ENCODE data around the gene TPST2. TPM values are rescaled to one million over a fixed set of nuclear protein-coding genes. Genes with fewer than 3 reads are reported as not detected.

The TPST2 gene
- total RNA-seq, 4 donors from 2014 or later = 22.0 to 30.9 (median 28.7) TPM

- WGBS = 57% methylated on average over 1 of the region's 1 CpG
- DNase-seq (ENCODE audit: extremely low spot score) = no peak
- Histone ChIP-seq H3K4me3 (no peak overlapping the region), H3K36me3 (peaks cover 87 to 100% (median 98%) of the 10 kb centered on the region in 4 donors), H3K4me1 (peaks cover 0 to 8% (median 4%) of the 10 kb centered on the region in 4 donors), H3K27ac (replicated peaks in 1 of 4) (no peak overlapping the region), H3K27me3 (no peaks in the 10 kb centered on the region), H3K9me3 (no peaks in the 10 kb centered on the region)
- intact Hi-C loops (cut with DNase I) = no loop called here
- TF ChIP-seq EP300 (IDR thresholded peaks at IDR 0.05) = no peak
- no peak for TF ChIP-seq POLR2AphosphoS5 (IDR thresholded peaks at IDR 0.05)
- TF ChIP-seq CTCF (IDR thresholded peaks at IDR 0.05) = no peak
- TF ChIP-seq POLR2A (IDR thresholded peaks at IDR 0.05; ENCODE audit: low read depth) = no peak
Observed at GRCh38 chr22:26503758-26504157, 86.2 kb downstream of the TPST2 start.

GRCh38 chr22:26502688-26503561, 87.0 kb downstream of the TPST2 start:
- H3K4me1 ChIP-seq = peaks cover 0 to 8% (median 4%) of the 10 kb centered on the region in 4 donors
- H3K36me3 ChIP-seq = peaks cover 87 to 100% (median 98%) of the 10 kb centered on the region in 4 donors
- no peak overlapping the region for H3K27ac ChIP-seq (replicated peaks in 1 of 4)
- TF ChIP-seq POLR2AphosphoS5 (IDR thresholded peaks at IDR 0.05) = no peak
- no peak for TF ChIP-seq POLR2A (IDR thresholded peaks at IDR 0.05; ENCODE audit: low read depth)
- no peak for TF ChIP-seq EP300 (IDR thresholded peaks at IDR 0.05)
- peak in 1 of 3 experiments; percentile 13 for TF ChIP-seq CTCF (IDR thresholded peaks at IDR 0.05)
- intact Hi-C loops (cut with DNase I) = no loop called here
- no peak overlapping the region for H3K4me3 ChIP-seq
- no peak for DNase-seq (ENCODE audit: extremely low spot score)
- 54% methylated on average over 3 of the region's 3 CpGs for WGBS
- H3K27me3 ChIP-seq = no peaks in the 10 kb centered on the region
- no peaks in the 10 kb centered on the region for H3K9me3 ChIP-seq

GRCh38 chr22:26501996-26502395, 87.9 kb downstream of the TPST2 start:
- 94% methylated on average over 2 of the region's 2 CpGs for WGBS
- DNase-seq (ENCODE audit: extremely low spot score) = no peak
- Histone ChIP-seq H3K9me3 (no peaks in the 10 kb centered on the region), H3K4me1 (peaks cover 0 to 8% (median 4%) of the 10 kb centered on the region in 4 donors), H3K27ac (replicated peaks in 1 of 4) (no peak overlapping the region), H3K36me3 (peaks cover 86 to 100% (median 99%) of the 10 kb centered on the region in 4 donors), H3K4me3 (no peak overlapping the region), H3K27me3 (no peaks in the 10 kb centered on the region)
- no peak for TF ChIP-seq POLR2A (IDR thresholded peaks at IDR 0.05; ENCODE audit: low read depth)
- TF ChIP-seq EP300 (IDR thresholded peaks at IDR 0.05) = no peak
- no peak for TF ChIP-seq POLR2AphosphoS5 (IDR thresholded peaks at IDR 0.05)
- no peak for TF ChIP-seq CTCF (IDR thresholded peaks at IDR 0.05)
- intact Hi-C loops (cut with DNase I) = no loop called here

GRCh38 chr22:26499188-26499703, 90.7 kb downstream of the TPST2 start:
- no peak for TF ChIP-seq POLR2A (IDR thresholded peaks at IDR 0.05; ENCODE audit: low read depth)
- no peak for TF ChIP-seq EP300 (IDR thresholded peaks at IDR 0.05)
- TF ChIP-seq CTCF (IDR thresholded peaks at IDR 0.05) = no peak
- no peak for TF ChIP-seq POLR2AphosphoS5 (IDR thresholded peaks at IDR 0.05)
- Histone ChIP-seq H3K4me3 (no peak overlapping the region), H3K36me3 (peaks cover 85 to 100% (median 98%) of the 10 kb centered on the region in 4 donors), H3K4me1 (peaks cover 0 to 8% (median 4%) of the 10 kb centered on the region in 4 donors), H3K27me3 (no peaks in the 10 kb centered on the region), H3K27ac (replicated peaks in 1 of 4) (no peak overlapping the region), H3K9me3 (no peaks in the 10 kb centered on the region)
- 89% methylated on average over 19 of the region's 25 CpGs for WGBS
- DNase-seq (ENCODE audit: extremely low spot score) = no peak
- intact Hi-C loops (cut with DNase I) = no loop called here
